ENCODE data around the gene MCM8.
"Not testable (repeated sequence)": the region's sequence is repeated elsewhere in the genome, so short reads cannot be mapped to it uniquely, and the experiment has no call there.

The MCM8 gene

DNA sequence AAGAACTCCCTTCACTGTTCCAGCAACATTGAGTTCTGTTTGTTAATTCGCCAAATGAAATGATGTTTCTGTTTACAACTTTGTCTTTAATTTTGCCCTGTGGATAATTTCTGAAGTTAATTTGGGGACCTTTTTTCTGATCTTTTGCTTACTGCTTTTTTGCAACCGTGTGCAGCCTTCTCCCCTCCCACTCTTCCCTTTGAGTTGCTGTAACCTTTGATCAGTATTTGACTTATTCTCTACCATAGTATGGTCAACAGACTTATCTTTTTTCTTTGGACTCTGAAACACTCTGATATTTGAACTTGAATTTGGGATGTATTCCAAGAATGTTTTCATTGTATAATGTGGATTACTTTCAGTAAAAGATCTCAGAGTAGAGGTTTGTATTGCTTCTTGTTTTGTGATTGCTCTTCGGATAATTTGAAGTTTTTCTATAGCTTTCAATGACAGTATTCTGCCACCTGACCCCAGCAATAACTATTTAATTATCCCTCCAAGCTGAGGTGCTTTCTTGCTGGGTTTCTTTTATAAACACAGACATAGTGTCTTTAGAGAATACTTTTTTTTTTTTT, 57.2 kb downstream of the MCM8 start:
- no peak for DNase-seq

DNA sequence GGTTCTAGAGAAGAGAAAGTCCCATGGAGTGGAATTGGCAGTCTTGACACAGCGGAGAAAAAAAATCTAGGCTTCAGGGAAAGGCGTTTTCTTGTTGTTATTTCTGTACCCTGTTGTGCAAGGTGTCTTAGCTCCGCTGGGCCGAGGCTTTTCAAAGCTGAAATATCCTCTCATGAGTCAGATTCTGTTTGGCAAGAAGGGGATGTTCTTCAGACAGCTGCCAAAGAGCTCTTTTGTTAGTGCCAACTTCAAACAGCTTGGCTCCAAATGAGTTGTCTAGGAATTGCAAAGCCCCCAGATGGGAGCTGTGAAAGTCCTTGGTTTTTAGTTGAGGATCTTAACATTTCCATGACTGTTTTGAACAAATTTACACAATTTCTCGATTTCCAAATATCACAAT, 57.8 kb downstream of the MCM8 start:
- DNase-seq, result peak; percentile 94

DNA sequence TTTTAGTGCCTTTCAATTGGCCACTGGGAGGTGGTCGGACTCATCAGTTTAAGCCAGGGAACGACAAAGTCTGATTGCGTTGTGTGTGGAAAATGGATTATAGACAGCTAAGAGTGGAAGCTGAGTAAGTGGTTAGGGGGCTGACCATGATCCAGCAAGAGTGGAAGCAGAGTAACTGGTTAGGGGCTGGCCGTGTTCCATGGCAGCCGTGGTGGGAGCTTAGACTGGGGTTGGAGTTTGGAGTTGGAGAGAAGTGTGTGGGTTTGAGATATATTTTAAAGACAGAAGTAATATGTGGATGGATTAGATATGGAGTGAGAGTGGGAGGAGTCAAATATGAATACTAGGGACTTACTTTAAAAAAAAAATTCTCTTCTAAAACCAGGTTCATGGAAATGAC, 61.7 kb downstream of the MCM8 start:
- DNase-seq, result no peak

- no peak for DNase-seq
Observed at GRCh38 chr20:6014017-6014416, 63.6 kb downstream of the MCM8 start.

- no peak for DNase-seq
Observed at GRCh38 chr20:6014957-6015356, 64.5 kb downstream of the MCM8 start.

DNA sequence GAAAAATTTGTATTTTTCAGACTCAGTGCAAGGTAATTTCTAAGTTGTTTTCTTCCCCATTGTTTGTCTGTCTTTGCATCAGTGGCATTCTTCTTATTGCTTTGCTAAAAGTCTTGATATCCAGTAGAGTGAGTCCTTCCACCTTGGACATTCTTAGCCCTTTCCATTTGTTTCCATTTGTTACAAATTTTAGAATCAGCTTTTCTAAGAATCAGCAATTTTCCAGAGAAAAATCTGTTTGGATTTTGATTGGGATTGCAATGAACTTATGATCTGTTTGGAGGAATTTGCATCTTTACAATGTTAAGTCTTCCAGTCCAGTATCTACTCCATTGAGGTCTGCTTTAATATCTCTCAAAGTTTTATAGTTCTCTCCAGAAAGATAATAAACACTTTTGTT, 67.0 kb downstream of the MCM8 start:
- DNase-seq, result no peak

DNA sequence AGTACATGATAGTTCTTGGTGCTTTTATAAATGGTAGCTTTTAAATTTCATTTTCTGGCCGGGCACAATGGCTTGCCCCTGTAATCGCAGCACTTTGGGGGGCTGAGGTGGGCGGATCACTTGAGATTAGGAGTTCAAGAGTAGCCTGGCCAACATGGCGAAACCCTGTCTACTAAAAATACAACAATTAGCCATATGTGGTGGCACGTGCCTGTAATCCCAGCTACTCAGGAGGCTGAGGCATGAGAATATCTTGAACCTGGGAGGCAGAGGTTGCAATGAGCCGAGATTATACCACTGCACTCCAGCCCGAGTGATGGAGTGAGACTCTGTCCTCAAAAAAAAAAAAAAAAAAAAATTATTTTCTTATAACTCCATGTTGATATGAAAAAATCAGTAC, 67.4 kb downstream of the MCM8 start:
- DNase-seq, result no peak

DNA sequence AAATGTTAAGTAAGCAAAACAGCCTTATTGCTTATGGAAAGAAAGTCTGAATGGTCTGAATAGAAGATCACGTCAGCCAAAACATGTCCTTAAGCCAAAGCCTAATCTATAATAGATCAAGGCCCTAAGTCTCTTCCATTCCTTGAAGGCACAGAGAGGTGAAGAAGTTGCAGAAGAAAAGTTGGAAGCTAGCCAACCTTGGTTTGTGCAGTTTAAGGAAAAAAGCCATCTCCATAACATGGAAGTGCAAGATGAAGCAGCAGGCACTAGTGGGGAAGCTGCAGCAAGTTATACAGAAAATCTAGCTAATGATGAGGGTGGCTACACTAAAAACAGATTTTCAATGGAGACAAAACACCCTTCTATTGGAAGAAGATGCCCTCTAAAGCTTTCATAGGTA, 74.3 kb downstream of the MCM8 start:
- peak; percentile 11 for DNase-seq

DNA sequence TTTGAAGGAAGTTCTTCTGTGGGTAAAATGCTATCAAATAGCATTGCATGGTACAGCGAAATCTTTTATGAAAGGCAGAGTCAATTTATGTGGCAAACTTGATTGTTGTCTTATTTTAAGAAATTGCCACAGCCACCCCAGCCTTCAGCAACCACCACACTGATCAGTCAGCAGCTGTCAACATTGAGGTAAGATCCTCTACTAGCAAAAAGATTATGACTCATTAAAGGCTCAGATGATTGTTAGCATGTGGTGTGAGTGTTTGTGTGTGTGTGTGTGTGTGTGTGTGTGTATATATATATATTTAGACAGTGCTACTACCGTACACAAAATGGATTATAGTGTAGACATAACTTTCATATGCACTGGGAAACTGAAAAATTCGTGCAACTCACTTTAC, 75.6 kb downstream of the MCM8 start:
- peak; percentile 85 for DNase-seq

- DNase-seq, result no peak
Observed at GRCh38 chr20:6028818-6029217, 78.4 kb downstream of the MCM8 start.

DNA sequence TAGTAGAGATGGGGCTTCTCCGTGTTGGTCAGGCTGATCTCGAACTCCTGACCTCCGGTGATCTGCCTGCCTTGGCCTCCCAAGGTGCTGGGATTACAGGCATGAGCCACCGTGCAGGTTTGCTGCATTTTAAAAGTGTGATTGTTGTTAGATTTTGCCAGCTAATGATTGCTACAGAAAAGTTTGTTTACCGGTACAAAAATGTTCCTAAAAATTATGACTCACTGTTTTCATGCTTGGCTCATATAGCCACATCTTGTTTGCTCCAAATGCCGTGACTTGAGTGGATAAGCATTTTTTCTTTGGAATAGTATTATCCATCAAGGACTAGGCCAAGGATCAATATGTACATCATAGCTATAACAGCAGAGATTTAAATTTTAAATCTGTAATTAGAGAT, 79.1 kb downstream of the MCM8 start:
- DNase-seq, result no peak

GRCh38 chr20:6030453-6031080, 80.1 kb downstream of the MCM8 start:
- no peak for DNase-seq

DNA sequence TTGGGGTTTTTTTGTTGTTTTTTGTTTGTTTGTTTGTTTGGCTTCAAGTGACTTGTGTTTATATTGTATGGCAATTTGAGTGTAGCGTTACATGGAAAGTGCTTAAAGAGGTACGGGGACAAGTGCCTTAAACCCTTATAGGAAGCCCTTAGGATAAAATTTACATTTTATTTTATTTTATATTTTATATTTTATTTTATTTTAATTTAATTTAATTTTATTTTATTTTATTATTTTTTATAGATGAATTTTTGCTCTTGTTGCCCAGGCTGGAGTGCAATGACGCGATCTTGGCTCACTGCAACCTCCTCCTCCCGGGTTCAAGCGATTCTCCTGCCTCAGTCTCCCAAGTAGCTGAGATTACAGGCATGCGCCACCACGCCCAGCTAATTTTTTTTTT, 82.5 kb downstream of the MCM8 start:
- not testable (repeated sequence) for DNase-seq

DNA sequence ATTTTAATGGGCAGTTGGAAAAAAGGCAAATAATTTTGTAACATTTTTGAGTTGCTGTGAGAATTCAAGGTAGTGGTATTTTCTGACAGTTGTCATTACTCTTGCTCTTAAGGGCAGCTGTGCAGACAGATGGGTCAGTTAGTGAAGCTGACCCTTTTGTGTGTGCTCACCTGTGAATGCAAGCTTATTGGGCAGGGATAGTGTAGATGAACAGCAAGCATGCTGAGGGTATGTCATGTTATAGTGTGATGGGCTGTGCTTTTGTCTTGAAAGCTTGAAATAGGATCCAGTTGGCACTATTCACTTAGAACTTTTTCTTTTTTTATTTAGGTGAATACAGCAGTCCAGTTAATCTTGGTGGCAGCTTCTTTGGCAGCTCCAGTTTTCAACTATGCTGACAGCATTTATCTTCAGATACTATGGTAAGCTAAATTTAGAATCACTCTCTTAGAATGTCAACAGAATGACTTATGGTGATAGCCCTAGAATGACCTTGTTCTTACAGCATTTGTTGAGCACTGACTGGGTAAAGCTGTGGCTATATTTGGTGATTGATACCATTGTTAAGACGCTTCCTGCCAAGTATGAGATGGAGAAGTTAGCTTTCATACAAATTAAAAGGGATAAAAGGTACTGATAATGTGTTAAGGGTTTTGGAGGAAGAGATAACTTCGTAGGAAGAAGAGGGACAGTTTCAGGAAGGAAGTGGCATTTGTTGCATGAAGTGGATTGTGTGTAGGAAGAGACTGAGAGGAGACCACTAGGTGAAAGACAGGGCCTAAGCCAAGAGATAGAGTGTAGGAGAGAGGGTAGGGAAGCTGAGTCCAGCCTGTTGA, 83.9 kb downstream of the MCM8 start:
- peak; percentile 76 for DNase-seq

- DNase-seq, result no peak
Observed at GRCh38 chr20:6036213-6036612, 85.8 kb downstream of the MCM8 start.

GRCh38 chr20:6037082-6037481, 86.6 kb downstream of the MCM8 start:
- DNase-seq, result no peak

GRCh38 chr20:6038256-6038655, 87.8 kb downstream of the MCM8 start:
- no peak for DNase-seq

GRCh38 chr20:6039766-6040165, 89.3 kb downstream of the MCM8 start:
- DNase-seq, result no peak

DNA sequence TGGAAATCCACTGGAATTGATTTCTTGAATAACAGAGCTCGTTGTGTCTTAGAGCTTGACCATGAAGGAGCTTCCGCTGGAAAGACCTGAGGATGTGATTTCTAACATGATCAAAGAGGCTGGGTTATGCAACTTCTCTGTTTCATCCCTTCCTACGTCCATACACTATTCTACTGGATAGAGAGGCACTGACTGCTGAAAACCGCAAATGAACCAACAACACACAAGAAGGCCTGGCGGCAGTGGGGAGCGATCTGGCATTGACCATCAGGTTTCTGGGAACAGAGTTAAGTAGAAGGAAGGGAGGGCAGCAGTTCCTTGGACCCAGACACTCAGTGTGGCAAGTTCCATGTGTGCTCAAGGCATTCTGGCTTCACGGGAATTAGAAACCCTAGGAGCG, 90.1 kb downstream of the MCM8 start:
- DNase-seq, result no peak

DNA sequence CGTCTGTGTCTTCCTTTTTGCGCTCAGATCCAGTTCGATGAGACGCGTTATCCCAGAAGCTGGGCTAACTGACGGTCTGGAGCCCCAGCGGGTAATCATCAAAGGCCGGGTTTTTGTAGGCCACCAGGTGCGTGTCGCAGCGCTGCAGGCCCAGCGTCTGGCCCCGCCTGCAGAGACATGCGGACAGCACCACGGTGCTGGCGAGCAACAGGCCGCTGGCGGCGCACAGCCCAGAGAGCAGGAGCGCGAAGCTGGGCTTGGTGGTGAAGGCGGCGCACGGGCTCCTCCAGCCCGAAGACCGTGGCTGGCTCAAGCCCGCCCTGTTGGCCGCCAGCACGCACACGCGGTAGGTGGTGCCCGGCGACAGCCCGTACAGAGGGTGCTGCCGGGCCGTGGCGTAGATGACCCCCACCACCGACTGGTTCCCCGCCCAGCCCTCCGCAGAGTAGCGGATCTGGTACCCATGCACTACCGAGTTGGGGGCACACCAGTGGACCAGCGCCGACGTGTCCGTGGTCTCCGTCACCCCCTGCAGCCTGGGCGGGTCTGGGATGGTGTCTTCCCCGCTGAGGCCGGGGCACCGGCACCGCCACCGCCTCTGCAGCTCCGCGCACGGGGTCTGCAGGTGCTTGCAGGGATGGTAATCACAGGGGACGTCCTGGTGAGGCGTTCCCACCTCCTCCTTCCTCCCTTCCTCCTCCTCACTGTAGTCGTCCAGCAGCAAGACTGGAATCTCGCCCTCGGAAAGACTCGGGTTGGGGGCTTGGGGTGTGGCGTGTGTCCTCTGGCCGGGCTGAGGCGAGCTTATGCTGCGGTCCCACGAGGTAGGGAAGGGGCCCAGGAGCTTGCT, 90.7 kb downstream of the MCM8 start:
- no peak for DNase-seq

DNA sequence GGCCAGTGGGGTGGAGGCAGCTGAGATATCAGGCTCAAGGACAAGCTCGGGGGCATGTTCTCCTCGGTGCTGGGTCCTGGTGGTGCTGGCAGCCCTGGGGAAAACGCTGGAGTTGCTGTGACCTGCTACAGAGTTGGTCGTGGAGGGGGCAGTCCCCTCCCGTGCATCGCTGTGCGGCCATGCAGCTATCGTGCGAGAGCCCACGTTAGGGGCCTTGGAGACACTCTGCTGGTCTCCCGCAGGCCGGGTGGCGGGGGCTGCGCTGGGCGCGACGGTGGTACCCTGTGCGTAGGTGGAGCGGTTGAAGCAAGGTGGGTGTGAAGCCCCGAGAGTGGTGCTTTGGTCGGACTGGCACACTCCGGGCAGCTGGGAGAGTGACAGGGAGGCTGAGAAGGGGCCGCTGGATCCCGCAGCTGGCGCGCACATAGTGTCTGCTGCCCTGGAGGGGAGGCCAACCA, 91.4 kb downstream of the MCM8 start:
- no peak for DNase-seq

DNA sequence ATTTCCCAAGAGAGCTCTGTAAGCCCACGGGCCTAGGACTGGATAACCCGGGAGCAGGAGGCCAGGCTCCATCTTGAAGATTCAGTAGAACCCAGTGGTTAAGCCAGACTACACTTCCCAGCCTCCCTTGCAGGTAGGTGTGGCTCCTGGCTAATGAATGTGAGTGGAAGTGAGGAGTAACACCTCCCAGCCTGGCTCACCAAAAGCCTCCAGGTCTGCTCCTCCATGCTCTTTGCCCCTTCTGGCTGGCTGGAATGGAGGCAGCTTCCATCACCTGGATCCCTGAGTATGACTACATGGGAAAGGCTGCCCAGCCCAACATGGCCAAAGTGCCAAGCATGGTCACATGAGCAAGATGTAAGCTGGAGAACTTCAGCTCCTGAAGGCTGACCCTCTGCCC, 93.7 kb downstream of the MCM8 start:
- no peak for DNase-seq

DNA sequence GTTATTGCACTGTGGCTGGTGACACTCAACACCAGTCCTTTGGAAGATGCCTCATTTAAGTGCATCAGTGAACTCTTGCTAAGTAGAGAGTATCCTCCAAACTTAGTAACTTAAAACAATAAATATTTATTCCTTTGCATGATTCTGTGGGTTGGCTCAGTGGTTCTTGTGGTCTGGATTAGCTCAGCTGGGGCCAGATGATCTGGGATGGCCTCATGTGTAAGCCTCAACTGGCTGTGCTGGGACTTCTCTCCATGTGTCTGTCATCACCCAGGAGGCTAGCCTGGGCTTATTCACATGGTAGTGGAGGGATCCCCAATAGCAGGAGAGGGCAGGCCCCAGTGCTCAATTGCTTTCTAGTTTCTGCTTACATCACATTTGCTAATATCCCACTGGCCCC, 95.1 kb downstream of the MCM8 start:
- peak; percentile 54 for DNase-seq

Data from MV-4-11 (cell line).